K562 (cell line): Measurements from ENCODE around the gene PALLD.

ENCODE experiments used
- BACH1 ChIP-seq: fragments of 200-800 bp; sonication (Bioruptor generic); IDR thresholded peaks from 2 replicates; pipeline ENCODE4 v1.6.1; 2016; ENCODE audit warnings: missing genetic modification characterization, missing compliant biosample characterization
- EP300 ChIP-seq: IDR thresholded peaks from 2 replicates; pipeline ENCODE4 v1.6.1; 2012; ENCODE audit warnings: low read length, improper control_type of control experiment
- NKRF ChIP-seq: fragments of 450-650 bp; IDR thresholded peaks from 2 replicates; pipeline ENCODE4 v1.6.1; 2016; ENCODE audit warnings: borderline replicate concordance
- RAD21 ChIP-seq, 2 experiments: fragments of 250-450 bp in 1 of 2; fragments of 450-650 bp in 1 of 2; sonication (Bioruptor Pico) in 1 of 2; formaldehyde crosslinking in 1 of 2; IDR thresholded peaks in 1 of 2; conservative IDR thresholded peaks in 1 of 2; 2 replicates each; pipeline versions ENCODE4 v1.4.0 to v1.8.0; 2020 to 2022; ENCODE audit warnings: mild to moderate bottlenecking in 2 of 2, moderate library complexity in 1 of 2
- TAF1 ChIP-seq: IDR thresholded peaks from 2 replicates; pipeline ENCODE4 v1.6.1; 2011; ENCODE audit warnings: mild to moderate bottlenecking, low read length, moderate library complexity; ENCODE audit not compliant: insufficient read depth, control insufficient read depth, severe bottlenecking; ENCODE audit errors: extremely low read depth
- ZFP36 ChIP-seq: fragments of 150-350 bp; IDR thresholded peaks from 2 replicates; pipeline ENCODE4 v1.6.1; 2018; ENCODE audit warnings: low read length, low read depth; ENCODE audit not compliant: partially characterized antibody
- ZNF274 ChIP-seq: IDR thresholded peaks from 2 replicates; pipeline ENCODE4 v1.6.1; 2011; ENCODE audit warnings: low read depth, mild to moderate bottlenecking, low read length, moderate library complexity, borderline replicate concordance
- ZNF318 ChIP-seq, 2 experiments: fragments of 450-650 bp; IDR thresholded peaks; 2 replicates each; pipeline ENCODE4 v1.6.1; 2016; ENCODE audit warnings: mild to moderate bottlenecking in 2 of 2, borderline replicate concordance in 1 of 2, low read depth in 1 of 2, moderate library complexity in 1 of 2
- ZNF830 ChIP-seq: fragments of 250-450 bp; sonication (Bioruptor Pico); IDR thresholded peaks from 2 replicates; pipeline ENCODE4 v1.5.0; 2021; ENCODE audit warnings: mild to moderate bottlenecking
- ZSCAN29 ChIP-seq: fragments of 450-650 bp; IDR thresholded peaks from 2 replicates; pipeline ENCODE4 v1.6.1; 2017
- TF ChIP-seq, protein P1 (sequence below), 2 experiments: fragments of 450-650 bp in 1 of 2; IDR thresholded peaks; 2 replicates each; pipeline ENCODE4 v1.6.1; 2011 to 2017; ENCODE audit warnings: low read depth in 2 of 2, antibody characterized with exemption in 1 of 2, borderline replicate concordance in 1 of 2, low read length in 1 of 2, mild to moderate bottlenecking in 1 of 2, mixed read lengths in 1 of 2; ENCODE audit not compliant: control insufficient read depth in 1 of 2
- TF ChIP-seq, protein P2 (sequence below), 2 experiments: IDR thresholded peaks; 2 replicates each; pipeline ENCODE4 v1.6.1; 2011; ENCODE audit warnings: borderline replicate concordance in 1 of 2, control low read depth in 1 of 2, low read depth in 1 of 2, low read length in 1 of 2, mild to moderate bottlenecking in 1 of 2, mixed read lengths in 1 of 2, moderate library complexity in 1 of 2; ENCODE audit not compliant: insufficient read depth in 1 of 2, insufficient read length in 1 of 2, poor library complexity in 1 of 2, severe bottlenecking in 1 of 2; ENCODE audit errors: extremely low read depth in 1 of 2

DNA sequence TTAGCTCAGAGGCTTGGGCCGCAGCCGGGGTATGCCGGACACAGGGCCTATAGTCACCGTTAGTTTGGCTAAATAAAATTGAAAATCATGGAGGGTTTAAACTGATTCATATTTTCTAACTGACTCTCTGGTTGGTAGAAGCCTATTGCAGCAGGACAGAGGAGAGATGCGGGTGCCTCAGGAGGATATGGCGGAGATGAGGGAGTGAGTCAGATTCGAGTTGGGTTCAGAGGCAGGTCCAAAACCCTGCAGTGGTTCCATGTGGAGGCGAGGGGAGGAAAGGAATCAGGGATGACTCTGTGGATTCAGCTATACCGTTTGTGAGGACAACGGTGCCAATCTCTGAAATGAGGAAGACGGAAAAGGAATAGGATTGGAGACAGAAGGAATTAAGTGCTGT, 176.6 kb downstream of the PALLD start:
- TF ChIP-seq ZNF274: no peak
- TF ChIP-seq, protein P1, sequence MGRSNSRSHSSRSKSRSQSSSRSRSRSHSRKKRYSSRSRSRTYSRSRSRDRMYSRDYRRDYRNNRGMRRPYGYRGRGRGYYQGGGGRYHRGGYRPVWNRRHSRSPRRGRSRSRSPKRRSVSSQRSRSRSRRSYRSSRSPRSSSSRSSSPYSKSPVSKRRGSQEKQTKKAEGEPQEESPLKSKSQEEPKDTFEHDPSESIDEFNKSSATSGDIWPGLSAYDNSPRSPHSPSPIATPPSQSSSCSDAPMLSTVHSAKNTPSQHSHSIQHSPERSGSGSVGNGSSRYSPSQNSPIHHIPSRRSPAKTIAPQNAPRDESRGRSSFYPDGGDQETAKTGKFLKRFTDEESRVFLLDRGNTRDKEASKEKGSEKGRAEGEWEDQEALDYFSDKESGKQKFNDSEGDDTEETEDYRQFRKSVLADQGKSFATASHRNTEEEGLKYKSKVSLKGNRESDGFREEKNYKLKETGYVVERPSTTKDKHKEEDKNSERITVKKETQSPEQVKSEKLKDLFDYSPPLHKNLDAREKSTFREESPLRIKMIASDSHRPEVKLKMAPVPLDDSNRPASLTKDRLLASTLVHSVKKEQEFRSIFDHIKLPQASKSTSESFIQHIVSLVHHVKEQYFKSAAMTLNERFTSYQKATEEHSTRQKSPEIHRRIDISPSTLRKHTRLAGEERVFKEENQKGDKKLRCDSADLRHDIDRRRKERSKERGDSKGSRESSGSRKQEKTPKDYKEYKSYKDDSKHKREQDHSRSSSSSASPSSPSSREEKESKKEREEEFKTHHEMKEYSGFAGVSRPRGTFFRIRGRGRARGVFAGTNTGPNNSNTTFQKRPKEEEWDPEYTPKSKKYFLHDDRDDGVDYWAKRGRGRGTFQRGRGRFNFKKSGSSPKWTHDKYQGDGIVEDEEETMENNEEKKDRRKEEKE (IDR thresholded peaks at IDR 0.05; ENCODE audit: borderline replicate concordance in 1 of 2, control insufficient read depth in 1 of 2, low read depth in 2 of 2, low read length in 1 of 2): no peak
- no peak for TF ChIP-seq ZFP36
- TF ChIP-seq TAF1: no peak
- no peak for TF ChIP-seq NKRF
- TF ChIP-seq ZNF830: no peak
- no peak for TF ChIP-seq ZSCAN29
- TF ChIP-seq, protein P2, sequence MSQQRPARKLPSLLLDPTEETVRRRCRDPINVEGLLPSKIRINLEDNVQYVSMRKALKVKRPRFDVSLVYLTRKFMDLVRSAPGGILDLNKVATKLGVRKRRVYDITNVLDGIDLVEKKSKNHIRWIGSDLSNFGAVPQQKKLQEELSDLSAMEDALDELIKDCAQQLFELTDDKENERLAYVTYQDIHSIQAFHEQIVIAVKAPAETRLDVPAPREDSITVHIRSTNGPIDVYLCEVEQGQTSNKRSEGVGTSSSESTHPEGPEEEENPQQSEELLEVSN (IDR thresholded peaks at IDR 0.05; ENCODE audit: borderline replicate concordance in 1 of 2, extremely low read depth in 1 of 2, insufficient read depth in 1 of 2, insufficient read length in 1 of 2, low read depth in 1 of 2, low read length in 1 of 2, poor library complexity in 1 of 2, severe bottlenecking in 1 of 2): no peak
- TF ChIP-seq EP300: no peak
- no peak for TF ChIP-seq RAD21 (CRISPR knock-in tag; conservative IDR thresholded peaks at IDR 0.05 in 1 of 2, IDR thresholded peaks at IDR 0.05 in 1 of 2)
- no peak for TF ChIP-seq ZNF318 (IDR thresholded peaks at IDR 0.05; ENCODE audit: borderline replicate concordance in 1 of 2, low read depth in 1 of 2)
- no peak for TF ChIP-seq BACH1 (tag)
